NCI-H128 (cell line): ENCODE measurements around the gene MEX3A.
"Not testable (repeated sequence)": the region's sequence is repeated elsewhere in the genome, so short reads cannot be mapped to it uniquely, and the experiment has no call there.

Experiments
- DNase-seq: peaks from one replicate; lab custom pipeline; 2025; ENCODE audit not compliant: unreplicated experiment; lab: John Stamatoyannopoulos, UW

MEX3A gene

GRCh38 chr1:156056326-156056849, 25.9 kb downstream of the MEX3A start:
- no peak for DNase-seq

GRCh38 chr1:156055281-156056048, 26.8 kb downstream of the MEX3A start:
- no peak for DNase-seq

GRCh38 chr1:156054500-156055280, 27.6 kb downstream of the MEX3A start, which contains the start of gene LAMTOR2:
TSS of gene LAMTOR2 (plus strand) at chr1:156054782. CDS start at chr1:156054890, 108 bp downstream.
- peak; percentile 99 for DNase-seq

- DNase-seq = peak; percentile 79
These were observed 28.3 kb downstream of the MEX3A start, which contains the start of gene UBQLN4 for GRCh38 chr1:156053768-156054499. TSS of gene UBQLN4 (minus strand) at chr1:156053798. CDS start at chr1:156053701, 97 bp downstream.

- DNase-seq = no peak
These were observed 29.1 kb downstream of the MEX3A start for GRCh38 chr1:156052862-156053767.

GRCh38 chr1:156051011-156051725, 31.1 kb downstream of the MEX3A start:
- no peak for DNase-seq

- DNase-seq = no peak
These were observed 31.9 kb downstream of the MEX3A start for GRCh38 chr1:156050376-156050775.

GRCh38 chr1:156048663-156049258, 33.5 kb downstream of the MEX3A start:
- no peak for DNase-seq

- DNase-seq = no peak
These were observed 37.2 kb downstream of the MEX3A start for GRCh38 chr1:156045076-156045475.

GRCh38 chr1:156042828-156043227, 39.4 kb downstream of the MEX3A start:
- no peak for DNase-seq

GRCh38 chr1:156034991-156035390, 47.3 kb downstream of the MEX3A start:
- DNase-seq = not testable (repeated sequence)

GRCh38 chr1:156033011-156033410, 49.3 kb downstream of the MEX3A start:
- no peak for DNase-seq

- no peak for DNase-seq
These were observed 55.7 kb downstream of the MEX3A start for GRCh38 chr1:156026588-156026987.

GRCh38 chr1:156025876-156026275, 56.4 kb downstream of the MEX3A start:
- no peak for DNase-seq

GRCh38 chr1:156024801-156025200, 57.5 kb downstream of the MEX3A start:
- DNase-seq = no peak
